Measurements from ENCODE around the gene PRKD2.

The PRKD2 gene

DNA sequence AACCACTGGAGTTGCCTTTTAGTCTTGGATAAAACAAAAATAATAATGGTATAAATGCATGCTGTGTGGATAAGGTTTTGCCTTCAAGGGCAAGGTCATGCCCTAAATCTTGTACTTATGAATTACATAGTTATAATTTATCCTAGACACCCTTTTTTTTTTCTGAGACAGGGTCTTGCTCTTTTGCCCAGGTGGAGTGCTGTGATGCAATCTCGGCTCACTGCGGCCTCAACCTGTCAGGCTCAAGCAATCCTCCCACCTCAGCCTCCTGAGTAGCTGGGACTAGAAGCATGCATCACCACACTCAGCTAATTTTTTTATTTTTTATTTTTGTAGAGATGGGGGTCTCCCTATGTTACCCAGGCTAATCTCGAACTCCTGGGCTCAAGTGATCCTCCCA is 48.3 kb downstream of the PRKD2 start:
- in situ Hi-C loops (cut with MboI; ENCODE audit: low sequenced_read_pairs): loop anchor here (5.0 kb wide), 1 partner anchor 56 kb away; no protein-coding TSS in a partner anchor

DNA sequence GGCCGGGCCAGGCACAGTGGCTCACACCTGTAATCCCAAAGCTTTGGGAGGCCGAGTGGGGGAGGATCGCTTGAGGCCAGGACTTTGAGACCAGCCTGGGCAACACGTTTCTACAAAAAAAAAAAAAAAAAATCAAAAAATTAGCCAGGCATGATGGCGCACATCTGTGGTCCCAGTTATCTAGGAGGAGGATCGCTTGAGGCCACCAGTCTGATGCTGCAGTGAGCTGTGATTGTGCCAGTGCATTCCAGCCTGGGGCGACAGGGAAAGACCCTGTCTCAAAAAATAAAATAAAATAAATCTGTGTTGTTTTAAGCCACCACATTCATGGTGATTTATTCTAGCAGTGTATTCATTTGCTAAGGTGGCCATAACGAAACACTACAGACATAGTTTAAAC is 51.8 kb downstream of the PRKD2 start:
- in situ Hi-C loops (cut with MboI; ENCODE audit: low sequenced_read_pairs): loop anchor here (5.0 kb wide), 1 partner anchor 53 kb away; no protein-coding TSS in a partner anchor

DNA sequence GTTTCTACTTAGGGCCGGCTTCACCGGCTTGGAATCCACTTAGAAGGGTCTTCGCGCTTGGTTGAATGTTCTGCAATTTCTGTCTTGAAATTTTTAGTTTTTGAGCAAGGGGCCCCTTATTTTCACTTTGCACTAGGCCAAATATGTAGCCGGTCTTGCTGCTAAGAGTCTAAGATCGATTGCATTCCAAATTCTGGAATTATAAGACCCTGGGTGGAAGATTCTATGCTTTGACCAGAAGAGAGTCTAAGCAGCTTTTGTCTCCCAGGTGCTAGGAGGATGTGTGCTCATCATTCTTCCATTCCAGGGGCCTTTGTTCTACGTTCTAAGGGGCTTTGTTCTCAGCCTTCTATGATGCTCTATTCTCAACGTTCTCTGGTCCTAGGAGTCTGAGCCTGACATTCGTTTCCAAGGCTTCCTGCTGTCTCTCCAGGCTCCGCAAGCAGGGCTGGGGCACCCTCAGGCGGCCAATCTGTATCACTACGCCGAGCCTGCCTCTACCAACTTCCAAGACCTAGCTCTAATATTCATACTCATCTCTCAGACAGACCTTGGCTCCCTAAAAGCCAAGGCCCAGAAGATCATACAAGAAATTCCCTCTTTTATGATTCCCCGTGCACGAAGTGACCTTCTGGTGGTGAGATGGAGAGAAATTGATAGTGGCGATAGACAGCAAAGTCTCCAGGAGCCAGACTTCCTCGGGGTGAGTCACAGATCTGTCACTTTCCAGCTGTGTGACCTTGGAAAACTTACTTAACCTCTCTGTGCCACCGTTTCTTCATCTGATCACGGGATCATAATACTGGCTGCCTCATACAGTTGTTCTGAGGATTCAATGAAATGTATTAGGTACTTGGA is 55.0 kb downstream of the PRKD2 start:
- in situ Hi-C loops (cut with MboI; ENCODE audit: low sequenced_read_pairs): no loop called here

DNA sequence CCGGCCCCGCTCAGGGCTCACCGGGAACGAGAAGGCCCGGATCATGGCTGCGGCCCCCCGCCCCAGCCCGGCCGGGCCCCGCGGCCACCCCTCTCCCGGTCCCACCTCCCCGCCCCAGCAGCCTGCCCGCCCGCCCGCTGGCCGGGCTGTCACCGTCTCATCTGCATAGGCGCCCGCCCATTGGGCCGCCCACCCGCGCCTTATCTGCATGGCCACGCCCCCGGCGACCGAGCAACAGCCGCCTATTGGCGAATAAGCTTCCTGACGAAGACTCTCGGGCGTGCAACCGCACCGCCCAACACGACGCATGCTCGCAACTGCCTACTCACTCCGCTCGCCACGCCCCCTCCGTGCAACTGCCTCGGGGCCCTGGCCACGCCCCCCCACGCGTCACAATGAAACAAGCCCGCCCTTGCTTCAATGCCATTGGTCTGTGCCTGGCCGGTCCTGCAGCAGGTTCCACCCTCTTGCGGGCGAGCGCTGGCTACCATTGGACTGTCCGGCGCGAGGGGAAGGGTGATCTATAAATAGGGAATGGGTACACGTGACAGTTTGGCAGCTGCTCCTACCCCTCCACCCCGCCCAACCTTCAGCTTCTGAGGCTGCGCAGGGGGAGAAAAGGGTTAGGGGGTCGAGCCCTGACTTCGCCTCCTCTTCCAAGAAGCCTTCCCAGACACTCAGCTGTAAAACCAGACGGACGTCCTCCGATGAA is 55.7 kb downstream of the PRKD2 start, which contains the start of gene DACT3:
Gene DACT3 (minus strand): TSS at position 163 of the 712 bp plus-strand sequence. CDS start 118 bp downstream, at position 45.
- in situ Hi-C loops (cut with MboI; ENCODE audit: low sequenced_read_pairs): no loop called here

DNA sequence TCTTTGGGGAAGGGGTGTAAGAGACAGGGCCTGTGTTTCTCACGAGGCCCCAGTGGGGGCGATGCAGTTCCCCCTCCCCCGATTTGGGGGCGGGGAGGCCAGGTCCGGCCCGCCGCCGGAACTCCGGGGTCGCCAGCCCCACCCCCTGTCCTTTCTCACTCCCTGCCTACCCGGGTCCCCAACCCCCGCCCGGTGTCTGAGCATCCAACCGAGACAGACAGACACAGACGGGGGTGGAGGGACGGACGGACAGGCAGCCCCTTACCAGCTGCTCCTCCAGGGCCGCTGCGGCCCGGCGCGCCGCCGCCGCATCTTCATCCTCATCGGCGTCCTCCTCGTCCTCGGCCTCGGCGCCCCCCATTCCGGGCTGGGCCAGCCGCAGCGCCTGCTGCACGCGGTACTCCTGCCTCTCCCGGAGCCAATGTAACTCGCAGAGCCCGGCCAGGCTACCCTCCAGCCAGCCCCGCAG is 56.3 kb downstream of the PRKD2 start:
- in situ Hi-C loops (cut with MboI; ENCODE audit: low sequenced_read_pairs): no loop called here

DNA sequence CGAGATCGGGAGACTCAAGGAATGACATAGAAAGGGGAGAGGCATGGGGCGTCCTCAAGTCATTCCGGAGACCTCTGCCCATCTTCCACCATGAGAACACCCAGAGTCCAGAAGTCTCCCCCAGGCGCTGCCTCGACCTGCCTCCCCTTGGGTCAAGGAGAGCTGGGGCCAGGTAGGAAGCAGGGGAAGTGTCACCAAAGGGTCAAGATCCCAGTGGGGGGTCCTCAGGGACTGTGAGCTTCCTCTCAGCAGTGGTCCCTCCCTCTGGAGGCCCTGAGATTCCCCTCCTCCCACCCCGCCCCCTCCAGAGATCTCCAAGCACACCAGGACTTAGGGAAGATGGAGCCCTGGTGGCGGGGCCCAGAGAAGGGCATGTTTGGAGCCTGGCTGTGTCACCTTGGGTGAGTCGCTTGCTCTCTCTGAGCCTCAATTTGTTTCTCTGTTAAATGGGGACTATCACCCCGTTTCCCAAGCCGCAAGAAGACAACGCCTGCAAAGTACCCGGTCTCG is 56.9 kb downstream of the PRKD2 start:
- in situ Hi-C loops (cut with MboI; ENCODE audit: low sequenced_read_pairs): no loop called here

DNA sequence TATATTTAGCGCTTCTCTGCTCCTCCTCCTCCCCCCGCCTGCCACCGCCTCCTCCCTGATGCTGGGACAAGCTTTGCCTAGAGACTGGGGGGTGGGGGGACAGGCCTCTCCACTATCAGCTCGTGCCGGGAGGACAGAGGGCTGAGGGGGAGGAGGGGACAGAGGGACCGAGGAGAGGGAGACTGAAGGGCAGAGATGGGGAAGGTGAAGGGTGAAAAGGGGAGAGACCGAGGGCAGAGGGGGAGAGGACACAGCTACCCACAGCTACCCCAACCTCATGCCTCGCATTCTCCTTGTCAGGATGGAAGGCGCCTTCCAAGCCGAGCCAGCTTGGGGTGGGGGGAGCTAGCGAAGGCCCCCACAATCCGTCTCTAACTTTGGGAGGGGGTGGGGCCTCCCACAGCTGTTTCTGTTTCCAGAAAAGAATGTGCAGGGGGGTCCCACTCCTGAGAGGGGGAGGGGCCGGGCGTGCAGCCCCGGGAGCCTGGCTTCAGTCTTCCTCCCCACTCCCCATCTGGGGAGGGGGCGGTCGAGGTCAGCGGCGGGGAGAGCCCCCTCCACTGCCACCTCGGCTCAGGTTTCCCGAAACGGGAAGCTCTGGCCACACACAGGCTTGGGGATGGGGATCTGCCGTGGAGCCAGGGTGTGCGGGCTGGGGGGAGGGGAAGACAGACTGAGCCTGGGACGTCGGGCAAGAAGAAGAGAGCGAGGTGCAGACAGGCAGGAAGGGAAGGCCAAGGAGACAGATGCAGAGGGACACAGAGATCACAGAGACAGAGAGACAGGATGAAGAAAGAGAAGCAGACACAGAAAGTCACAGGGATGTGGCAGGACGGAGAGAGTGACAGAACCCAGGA is 57.5 kb downstream of the PRKD2 start:
- in situ Hi-C loops (cut with MboI; ENCODE audit: low sequenced_read_pairs): no loop called here

DNA sequence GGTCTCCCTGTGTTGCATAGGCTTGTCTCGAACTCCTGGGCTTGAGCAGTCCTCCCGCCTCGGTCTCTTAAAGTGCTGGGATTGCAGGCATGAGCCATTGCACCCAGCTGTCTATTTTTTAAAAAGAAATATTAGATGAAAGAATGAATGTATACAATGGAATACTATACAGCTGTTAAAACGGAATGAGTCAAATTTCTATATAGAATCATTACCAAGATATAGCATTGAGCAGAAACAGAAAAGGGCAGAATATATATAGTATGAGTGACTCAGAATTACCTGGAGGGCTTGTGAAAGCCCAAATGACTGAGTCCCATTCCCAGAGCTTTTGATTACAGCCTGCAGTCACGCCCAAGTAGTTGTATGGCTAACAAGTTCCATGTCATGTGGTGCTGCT is 60.4 kb downstream of the PRKD2 start:
- in situ Hi-C loops (cut with MboI; ENCODE audit: low sequenced_read_pairs): no loop called here

DNA sequence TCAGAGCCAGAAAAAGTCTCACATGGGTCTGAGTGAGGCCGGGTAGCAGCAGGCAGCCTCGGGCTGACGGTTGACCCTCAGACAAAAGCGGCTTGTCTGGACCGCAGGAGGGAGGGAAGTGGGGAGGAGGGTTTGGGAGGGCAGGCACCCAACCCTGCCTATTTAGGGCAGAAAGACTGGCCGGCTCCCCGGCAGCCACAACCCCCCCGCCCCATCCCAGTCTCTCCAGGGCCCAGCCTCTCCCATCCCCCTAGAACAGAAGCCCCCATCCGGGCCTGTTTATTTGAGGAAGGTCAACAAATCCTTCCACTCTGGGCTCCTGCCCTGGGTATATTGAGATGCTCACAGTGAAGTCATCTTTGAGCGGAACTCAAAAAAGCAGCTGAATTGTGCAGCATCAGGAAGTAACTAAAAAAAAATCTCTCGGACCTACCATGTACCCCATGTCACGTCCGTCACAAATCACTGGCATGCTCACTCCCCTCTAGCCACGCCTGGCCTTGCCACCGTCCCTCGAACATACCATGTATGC is 62.2 kb downstream of the PRKD2 start:
- in situ Hi-C loops (cut with MboI; ENCODE audit: low sequenced_read_pairs): no loop called here

DNA sequence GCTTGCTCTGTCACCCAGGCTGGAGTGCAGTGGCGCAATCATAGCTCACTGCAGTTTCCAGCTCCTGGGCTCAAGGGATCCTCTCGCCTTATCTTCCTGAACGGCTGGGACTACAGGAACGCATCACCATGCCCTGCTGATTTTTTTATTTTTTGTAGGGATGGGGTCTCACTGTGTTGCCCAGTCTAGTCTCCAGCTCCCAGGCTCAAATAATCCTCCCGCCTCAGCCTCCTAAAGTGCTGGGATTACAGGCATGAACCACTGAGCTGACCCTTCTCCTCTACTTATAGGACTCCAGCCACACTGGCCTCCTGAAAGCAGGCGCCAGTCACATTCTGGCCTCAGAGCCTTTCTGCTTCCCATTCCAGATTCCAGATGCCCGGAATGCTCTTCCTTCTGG is 66.5 kb downstream of the PRKD2 start:
- in situ Hi-C loops (cut with MboI; ENCODE audit: low sequenced_read_pairs): no loop called here

DNA sequence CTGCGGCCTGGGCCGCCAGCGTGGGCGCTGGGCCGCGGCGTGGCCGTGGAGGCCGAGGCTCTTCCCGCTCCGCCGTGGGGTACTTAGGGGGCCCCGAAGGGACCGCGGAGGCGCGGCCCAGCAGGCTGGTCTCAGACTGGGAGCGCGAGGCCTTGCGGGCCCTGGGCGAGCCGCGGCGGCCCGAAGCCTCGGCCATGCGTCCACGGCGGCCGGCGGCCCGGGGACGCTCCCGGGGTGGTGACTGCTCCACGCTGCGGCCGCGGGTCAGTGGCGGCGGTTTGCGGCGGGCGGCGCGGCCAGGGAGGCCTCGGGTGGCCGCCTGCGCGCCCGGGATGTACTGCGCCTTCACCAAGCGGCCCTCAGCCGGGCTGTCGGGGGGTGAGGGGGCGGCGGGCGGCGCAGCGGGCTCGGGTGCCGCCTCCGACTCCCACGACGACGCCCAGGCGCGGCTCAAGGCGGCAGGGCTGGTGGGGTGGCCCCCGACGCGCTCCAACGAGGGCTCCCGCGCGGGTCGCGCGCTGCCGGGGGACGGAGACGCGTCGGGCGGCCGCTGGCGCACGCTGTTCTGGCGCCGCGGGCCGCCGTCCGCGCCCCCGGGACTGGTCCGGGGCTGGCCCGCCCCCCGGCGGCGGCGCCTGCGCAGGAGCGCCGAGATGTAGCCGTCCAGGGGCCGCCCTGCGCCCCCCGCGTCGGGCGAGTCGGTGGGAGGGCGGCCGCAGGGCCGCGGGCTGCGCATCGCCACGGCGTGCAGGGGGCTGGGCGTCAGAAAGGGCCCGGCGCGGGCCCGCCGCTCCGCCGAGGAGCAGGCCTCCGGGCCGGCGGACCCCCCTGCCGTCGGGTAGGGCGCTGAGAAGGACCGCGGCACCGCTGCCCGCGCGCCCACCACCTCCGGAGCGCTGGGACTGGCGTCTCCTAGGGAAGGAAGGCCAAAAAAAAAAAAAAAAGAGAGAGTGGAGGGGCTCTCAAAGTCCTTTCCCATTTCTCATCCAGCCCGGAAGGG is 67.7 kb downstream of the PRKD2 start:
- in situ Hi-C loops (cut with MboI; ENCODE audit: low sequenced_read_pairs): no loop called here

DNA sequence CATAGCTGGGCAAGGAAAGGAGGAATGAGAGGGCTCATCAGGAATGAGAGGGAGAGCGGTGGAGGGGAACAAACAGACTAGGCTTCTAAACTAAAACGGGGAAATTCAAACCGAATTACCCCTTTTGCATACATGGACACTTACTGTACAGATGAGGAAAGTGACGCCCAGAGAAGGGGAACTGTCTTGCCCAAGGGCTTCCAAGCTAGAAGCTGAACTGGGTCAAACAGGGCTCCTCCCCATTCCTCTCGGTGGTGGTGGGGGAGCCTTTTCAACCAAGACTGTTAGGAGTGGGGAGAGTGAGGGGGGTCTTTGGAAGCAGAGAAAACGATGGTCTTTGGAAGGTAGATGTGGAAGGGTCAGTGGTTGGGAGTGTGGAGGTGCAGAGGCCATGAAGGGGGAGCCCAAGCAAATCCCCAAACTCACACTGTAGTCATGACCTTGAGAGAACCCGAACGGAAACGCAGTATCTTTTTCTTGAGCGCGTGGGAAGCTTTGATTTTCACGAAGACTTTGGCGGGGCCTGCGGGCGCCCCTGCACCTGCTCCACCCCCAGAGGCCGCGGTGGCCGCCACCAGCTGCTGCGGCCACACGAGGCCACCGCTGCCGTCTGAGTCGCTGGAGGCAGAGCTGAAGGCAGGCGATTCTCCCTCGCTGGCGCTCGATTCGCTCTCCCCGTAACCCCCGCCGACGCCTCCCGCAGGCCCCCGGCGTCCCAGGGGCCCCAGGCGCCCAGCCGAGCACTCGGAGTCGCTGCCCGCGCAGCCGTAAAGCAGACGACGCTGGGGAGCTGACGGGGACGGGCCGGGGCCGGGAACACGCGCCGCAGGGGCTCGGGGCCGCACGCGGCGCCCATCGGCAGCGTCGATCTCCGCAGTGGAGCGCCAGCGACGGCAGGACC is 68.6 kb downstream of the PRKD2 start:
- in situ Hi-C loops (cut with MboI; ENCODE audit: low sequenced_read_pairs): no loop called here

DNA sequence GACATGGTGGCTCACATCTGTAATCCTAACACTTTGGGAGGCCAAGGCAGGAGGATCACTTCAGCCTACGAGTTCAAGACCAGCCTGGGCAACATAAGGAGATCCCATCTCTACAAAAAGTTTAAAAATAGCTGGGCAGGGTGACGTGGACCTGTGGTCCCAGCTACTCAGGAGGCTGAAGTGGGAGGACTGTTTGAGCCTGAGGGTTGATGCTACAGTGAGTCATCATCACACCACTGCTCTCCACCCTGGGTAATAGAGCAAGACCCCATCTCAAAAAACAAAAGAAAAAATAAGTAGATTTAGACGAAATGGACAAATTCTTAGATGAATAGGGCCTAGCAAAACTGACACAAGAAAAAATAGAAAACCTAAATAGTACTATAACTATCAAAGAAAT is 70.5 kb downstream of the PRKD2 start:
- in situ Hi-C loops (cut with MboI; ENCODE audit: low sequenced_read_pairs): no loop called here

DNA sequence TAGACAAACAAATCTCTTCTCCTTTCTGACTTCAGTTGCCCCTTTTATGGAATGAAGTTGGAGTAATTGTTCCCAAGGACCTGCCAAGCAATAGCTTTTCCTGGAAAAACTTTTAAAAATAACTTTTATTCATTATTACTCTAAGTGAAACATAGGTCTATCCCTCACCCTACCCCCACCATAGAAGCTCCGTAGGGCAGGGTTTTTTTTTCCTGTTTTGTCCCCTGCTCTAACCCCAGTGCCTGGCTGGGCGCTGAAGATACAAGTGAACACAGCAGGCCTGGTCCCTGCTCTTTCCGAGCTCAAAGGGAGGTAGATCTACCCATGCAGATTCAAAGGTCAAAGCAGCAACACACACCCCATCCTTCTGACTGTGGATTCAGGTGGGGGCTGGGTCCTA is 72.2 kb downstream of the PRKD2 start:
- in situ Hi-C loops (cut with MboI; ENCODE audit: low sequenced_read_pairs): no loop called here

DNA sequence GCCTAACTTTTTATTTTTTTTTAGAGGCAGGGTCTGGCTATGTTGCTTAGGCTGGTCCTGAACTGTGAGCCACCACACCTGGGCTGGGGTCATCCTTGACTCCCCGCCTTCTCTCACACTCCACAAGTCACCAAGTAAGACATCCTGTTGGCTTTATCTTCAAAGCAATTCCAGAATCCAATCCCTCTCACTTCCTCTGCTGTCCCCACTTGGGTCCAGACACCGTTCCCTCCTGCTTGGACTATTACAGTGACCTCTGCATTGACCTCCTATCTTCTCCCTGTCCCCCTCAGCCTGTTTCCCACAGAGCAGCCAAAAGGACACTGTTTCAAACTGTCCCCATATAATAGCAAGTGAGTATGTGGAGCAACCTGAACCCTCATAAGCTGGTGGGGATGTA is 76.3 kb downstream of the PRKD2 start:
- in situ Hi-C loops (cut with MboI; ENCODE audit: low sequenced_read_pairs): no loop called here

DNA sequence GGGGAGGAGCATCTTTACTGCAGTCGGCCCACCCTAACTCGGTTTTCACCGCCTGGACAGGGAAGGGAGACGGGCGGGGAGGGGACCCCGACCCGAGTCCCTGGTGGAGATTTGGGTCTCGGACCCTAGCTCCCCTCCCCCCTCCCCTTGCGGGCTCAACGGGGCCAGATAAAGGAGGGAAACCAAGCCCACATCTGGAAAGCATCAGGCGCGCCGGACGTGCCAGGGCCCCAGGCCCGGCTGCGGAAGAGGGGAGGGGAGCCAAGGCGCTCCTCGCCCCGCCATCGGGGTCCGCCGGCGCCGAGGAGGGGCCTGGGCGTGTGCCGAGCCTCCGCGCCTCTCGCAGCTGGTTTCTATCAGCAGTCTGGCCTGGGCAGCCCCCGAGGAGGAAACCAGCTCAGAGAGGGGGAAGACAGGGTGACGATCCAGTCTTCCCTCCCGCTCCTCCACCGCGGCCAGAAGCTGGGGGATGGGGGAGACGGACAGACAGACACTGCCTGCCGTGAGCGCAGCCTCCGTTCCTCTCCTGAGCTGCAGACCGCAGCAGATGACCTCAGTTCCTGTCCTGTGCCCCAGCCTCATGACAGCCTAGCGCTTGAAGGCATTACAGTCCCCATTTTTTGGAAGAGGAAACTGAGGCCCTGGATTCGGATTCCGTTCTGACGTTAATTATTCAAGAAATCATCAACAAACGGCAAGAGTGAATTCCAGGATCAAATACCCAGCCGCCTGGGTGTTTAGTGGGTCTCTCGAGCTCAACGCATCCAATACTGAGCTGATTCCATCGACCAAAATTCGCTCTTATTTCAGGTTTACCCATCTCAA is 77.3 kb downstream of the PRKD2 start:
- in situ Hi-C loops (cut with MboI; ENCODE audit: low sequenced_read_pairs): no loop called here

DNA sequence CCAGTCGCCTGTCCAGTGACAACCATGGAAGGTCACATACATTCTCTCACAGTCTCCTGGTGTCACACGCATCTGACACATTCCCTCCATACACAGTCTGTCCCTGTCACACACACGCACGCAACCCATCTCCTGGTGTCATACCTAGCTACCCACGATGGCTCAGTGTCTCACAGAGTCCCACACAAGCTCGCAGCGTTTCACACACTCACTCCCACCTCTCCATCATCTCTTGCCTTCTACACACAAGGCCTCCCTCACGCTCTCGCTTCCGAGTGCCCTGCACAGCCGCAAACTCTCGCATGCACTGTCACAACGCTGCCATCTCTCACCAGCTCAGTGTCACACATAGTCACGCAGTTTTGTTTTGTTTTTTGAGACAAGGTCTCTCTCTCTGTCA is 79.7 kb downstream of the PRKD2 start:
- in situ Hi-C loops (cut with MboI; ENCODE audit: low sequenced_read_pairs): no loop called here

Data from HL-60/S4 (cell line).